ENCODE results near the gene NFE2. TPM values are rescaled to one million over a fixed set of nuclear protein-coding genes. Genes with fewer than 3 reads are reported as not detected.

NFE2 gene
- total and polyA plus RNA-seq, 4 donors = 3.5 to 38.5 (median 7.4) TPM

DNA sequence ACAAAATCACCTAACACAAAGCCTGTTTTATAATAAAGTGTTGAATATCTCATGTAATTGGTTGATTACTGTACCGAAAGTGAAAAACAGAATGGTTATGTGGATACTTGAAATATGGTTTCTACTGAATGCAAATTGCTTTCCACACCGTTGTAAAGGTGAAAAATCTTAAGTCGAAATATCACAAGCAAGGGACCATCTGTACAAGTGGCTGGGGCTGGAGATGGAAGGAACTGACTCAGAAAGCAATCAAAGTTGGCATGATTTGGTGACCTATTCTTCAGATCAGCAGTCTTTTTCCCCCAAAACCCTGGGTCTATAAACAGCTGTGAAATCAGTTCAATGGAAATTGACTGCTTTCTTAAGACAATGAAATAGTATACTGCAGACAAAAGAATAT, 24.4 kb downstream of the NFE2 start:
- Histone ChIP-seq H3K36me3 (ENCODE audit: control insufficient read depth in 4 of 4, insufficient read depth in 4 of 4, low read length in 4 of 4) (peaks cover 1 to 24% (median 5%) of the 10 kb centered on the region in 4 donors), H3K27me3 (ENCODE audit: control insufficient read depth in 3 of 3, insufficient read depth in 3 of 3, low read length in 2 of 3) (no peaks in the 10 kb centered on the region), H3K4me3 (no peak overlapping the region), H3K4me1 (ENCODE audit: control insufficient read depth in 5 of 5, insufficient read depth in 5 of 5, low read length in 5 of 5) (peaks cover 2 to 17% (median 9%) of the 10 kb centered on the region in 5 donors), H3K9me3 (ENCODE audit: control insufficient read depth in 4 of 4, insufficient read depth in 3 of 4, low read length in 3 of 4) (no peaks in the 10 kb centered on the region), H3K27ac (ENCODE audit: low read depth in 1 of 2, low read length in 1 of 2) (no peak overlapping the region), H3K9ac (ENCODE audit: insufficient read depth in 1 of 2, low read length in 2 of 2) (no peak overlapping the region)
- TF ChIP-seq, protein P1, sequence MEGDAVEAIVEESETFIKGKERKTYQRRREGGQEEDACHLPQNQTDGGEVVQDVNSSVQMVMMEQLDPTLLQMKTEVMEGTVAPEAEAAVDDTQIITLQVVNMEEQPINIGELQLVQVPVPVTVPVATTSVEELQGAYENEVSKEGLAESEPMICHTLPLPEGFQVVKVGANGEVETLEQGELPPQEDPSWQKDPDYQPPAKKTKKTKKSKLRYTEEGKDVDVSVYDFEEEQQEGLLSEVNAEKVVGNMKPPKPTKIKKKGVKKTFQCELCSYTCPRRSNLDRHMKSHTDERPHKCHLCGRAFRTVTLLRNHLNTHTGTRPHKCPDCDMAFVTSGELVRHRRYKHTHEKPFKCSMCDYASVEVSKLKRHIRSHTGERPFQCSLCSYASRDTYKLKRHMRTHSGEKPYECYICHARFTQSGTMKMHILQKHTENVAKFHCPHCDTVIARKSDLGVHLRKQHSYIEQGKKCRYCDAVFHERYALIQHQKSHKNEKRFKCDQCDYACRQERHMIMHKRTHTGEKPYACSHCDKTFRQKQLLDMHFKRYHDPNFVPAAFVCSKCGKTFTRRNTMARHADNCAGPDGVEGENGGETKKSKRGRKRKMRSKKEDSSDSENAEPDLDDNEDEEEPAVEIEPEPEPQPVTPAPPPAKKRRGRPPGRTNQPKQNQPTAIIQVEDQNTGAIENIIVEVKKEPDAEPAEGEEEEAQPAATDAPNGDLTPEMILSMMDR (IDR thresholded peaks at IDR 0.05; ENCODE audit: control extremely low read depth, extremely low read depth) = no peak
- ATAC-seq (ENCODE audit: insufficient read depth, low FRiP score) = no peak
- no peak for DNase-seq
- 88 to 94% methylated on average over 3 of the region's 3 CpGs for WGBS, 2 donors

DNA sequence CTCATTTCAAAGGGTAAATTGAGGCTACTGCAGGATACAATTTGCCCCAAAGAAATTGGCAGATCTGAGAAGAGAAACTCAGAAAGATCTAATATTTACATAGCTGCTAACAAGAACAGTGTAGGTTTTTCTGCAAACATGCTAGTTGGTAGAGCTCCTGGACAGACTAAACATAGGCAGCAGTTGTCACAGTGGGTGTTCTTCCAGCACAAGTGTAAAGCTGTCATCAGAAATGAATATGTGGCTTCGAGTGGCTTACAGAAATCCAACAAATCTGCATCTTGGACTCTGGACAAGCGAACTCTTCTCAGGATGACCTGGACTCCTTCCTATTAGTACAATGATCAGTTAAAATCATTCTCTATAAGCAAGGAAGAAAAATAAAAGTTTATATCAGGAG, 26.8 kb downstream of the NFE2 start:
- Histone ChIP-seq H3K27me3 (ENCODE audit: control insufficient read depth in 3 of 3, insufficient read depth in 3 of 3, low read length in 2 of 3) (no peaks in the 10 kb centered on the region), H3K9me3 (ENCODE audit: control insufficient read depth in 4 of 4, insufficient read depth in 3 of 4, low read length in 3 of 4) (no peaks in the 10 kb centered on the region), H3K36me3 (ENCODE audit: control insufficient read depth in 4 of 4, insufficient read depth in 4 of 4, low read length in 4 of 4) (peaks cover 1 to 14% (median 4%) of the 10 kb centered on the region in 4 donors), H3K4me1 (ENCODE audit: control insufficient read depth in 5 of 5, insufficient read depth in 5 of 5, low read length in 5 of 5) (peaks cover 2 to 13% (median 6%) of the 10 kb centered on the region in 5 donors), H3K9ac (ENCODE audit: insufficient read depth in 1 of 2, low read length in 2 of 2) (no peak overlapping the region), H3K4me3 (no peak overlapping the region), H3K27ac (ENCODE audit: low read depth in 1 of 2, low read length in 1 of 2) (no peak overlapping the region)
- no peak for ATAC-seq (ENCODE audit: insufficient read depth, low FRiP score)
- DNase-seq = no peak
- TF ChIP-seq, protein P1 (IDR thresholded peaks at IDR 0.05; ENCODE audit: control extremely low read depth, extremely low read depth) = no peak
- 74 to 84% methylated on average over 2 of the region's 2 CpGs for WGBS, 2 donors

DNA sequence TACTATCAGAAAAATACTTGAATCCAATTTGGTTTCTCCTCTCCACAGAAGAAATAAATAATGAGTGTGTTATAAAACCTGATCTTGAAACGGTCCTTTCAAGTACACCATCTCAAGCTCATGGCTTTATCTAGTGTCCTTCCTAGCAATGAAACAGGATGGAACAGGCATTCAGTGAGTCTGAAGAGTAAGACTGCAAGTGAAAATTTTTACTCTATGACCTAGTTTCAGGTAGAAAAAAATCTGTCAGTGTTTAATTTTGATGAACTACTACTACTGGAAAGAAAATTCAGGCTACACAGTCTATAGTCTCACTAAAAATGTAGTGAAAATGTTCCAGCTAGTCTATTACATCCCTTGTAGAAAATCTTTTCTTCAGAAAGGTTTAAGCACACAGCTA, 28.6 kb downstream of the NFE2 start:
- Histone ChIP-seq H3K27ac (ENCODE audit: low read depth in 1 of 2, low read length in 1 of 2) (no peak overlapping the region), H3K9me3 (ENCODE audit: control insufficient read depth in 4 of 4, insufficient read depth in 3 of 4, low read length in 3 of 4) (no peaks in the 10 kb centered on the region), H3K27me3 (ENCODE audit: control insufficient read depth in 3 of 3, insufficient read depth in 3 of 3, low read length in 2 of 3) (no peaks in the 10 kb centered on the region), H3K9ac (ENCODE audit: insufficient read depth in 1 of 2, low read length in 2 of 2) (no peak overlapping the region), H3K36me3 (ENCODE audit: control insufficient read depth in 4 of 4, insufficient read depth in 4 of 4, low read length in 4 of 4) (peaks cover 1 to 17% (median 4%) of the 10 kb centered on the region in 4 donors), H3K4me3 (no peak overlapping the region), H3K4me1 (ENCODE audit: control insufficient read depth in 5 of 5, insufficient read depth in 5 of 5, low read length in 5 of 5) (peaks cover 0 to 4% (median 1%) of the 10 kb centered on the region in 5 donors)
- ATAC-seq (ENCODE audit: insufficient read depth, low FRiP score) (no peak), DNase-seq (no peak)
- TF ChIP-seq, protein P1 (IDR thresholded peaks at IDR 0.05; ENCODE audit: control extremely low read depth, extremely low read depth) = no peak
- 50 to 64% methylated on average over 1 of the region's 1 CpG for WGBS, 2 donors

DNA sequence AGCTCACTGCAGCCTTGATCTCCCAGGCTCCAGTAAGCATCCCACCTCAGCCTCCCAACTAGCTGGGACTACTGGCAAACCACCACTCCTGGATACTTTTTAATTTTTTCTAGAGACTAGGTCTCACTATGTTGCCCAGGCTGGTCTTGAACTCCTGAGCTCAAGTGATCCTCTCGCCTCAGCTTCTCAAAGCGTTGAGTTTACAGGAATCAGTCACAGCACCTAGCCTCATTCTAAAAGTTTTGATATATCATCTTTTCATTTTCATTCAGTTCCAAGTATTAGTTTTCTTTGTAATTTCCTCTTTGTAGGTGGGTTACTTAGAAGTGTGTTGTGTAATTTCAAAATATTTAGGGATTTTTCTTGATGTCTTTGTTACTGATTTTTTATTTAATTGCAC, 30.5 kb downstream of the NFE2 start:
- H3K36me3 ChIP-seq (ENCODE audit: control insufficient read depth in 4 of 4, insufficient read depth in 4 of 4, low read length in 4 of 4) = peaks cover 1 to 17% (median 4%) of the 10 kb centered on the region in 4 donors
- WGBS, 2 donors = 88 to 98% methylated on average over 2 of the region's 2 CpGs
- no peak for ATAC-seq (ENCODE audit: insufficient read depth, low FRiP score)

More for the DNA sequence above, 30.5 kb downstream of the NFE2 start:
- TF ChIP-seq, protein P1 (IDR thresholded peaks at IDR 0.05; ENCODE audit: control extremely low read depth, extremely low read depth) = no peak
- Histone ChIP-seq H3K4me1 (ENCODE audit: control insufficient read depth in 5 of 5, insufficient read depth in 5 of 5, low read length in 5 of 5) (peaks cover 0 to 4% (median 0%) of the 10 kb centered on the region in 5 donors), H3K27ac (ENCODE audit: low read depth in 1 of 2, low read length in 1 of 2) (no peak overlapping the region), H3K9me3 (ENCODE audit: control insufficient read depth in 4 of 4, insufficient read depth in 3 of 4, low read length in 3 of 4) (no peaks in the 10 kb centered on the region), H3K27me3 (ENCODE audit: control insufficient read depth in 3 of 3, insufficient read depth in 3 of 3, low read length in 2 of 3) (no peaks in the 10 kb centered on the region), H3K4me3 (no peak overlapping the region), H3K9ac (ENCODE audit: insufficient read depth in 1 of 2, low read length in 2 of 2) (no peak overlapping the region)
- DNase-seq = no peak
